ENCODE data around the gene CLDN9. TPM values are rescaled to one million over a fixed set of nuclear protein-coding genes. Genes with fewer than 3 reads are reported as not detected.
A peak's percentile ranks its signal among the peaks of the same experiment; 100 is the strongest.

Gene CLDN9
- total and polyA plus RNA-seq, 7 donors, result 0.28 TPM; not detected in 6

DNA sequence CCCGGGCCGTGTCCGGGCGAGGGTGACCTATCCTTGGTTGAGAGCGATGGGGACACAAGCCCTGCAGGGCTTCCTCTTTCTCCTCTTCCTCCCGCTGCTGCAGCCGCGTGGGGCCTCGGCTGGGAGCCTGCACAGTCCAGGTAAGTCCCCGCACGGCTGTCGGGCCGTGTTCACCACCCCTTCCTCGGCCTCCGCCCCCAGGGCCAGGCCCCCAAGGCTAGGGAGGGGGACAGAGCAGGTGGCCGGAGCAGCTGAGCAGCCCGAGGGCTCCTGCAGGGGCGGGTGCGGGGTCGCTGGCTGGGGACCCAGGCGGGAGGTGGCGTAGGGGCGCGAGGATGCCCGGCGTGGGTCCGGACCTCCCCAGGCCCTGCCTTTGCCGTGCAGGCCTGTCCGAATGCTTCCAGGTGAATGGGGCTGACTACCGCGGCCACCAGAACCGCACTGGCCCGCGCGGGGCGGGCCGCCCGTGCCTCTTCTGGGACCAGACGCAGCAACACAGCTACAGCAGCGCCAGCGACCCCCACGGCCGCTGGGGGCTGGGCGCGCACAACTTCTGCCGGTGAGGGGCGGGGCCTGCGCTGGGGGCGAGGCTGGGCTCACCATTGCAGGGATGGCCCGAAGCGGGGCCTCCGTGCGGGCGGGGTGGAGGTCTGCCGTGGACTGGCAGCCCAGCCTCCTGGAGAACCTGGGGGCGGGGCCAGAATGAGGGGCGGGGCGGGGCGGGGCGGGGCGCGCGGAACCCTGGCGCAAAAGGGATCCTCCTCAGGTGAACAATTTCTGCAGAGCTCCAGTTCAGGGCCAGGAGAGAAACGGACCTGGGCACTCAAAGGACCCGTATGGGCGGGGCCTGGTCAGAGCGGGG, 48.0 kb upstream of the CLDN9 start:
- no peak for DNase-seq
- H3K27ac ChIP-seq, result no peak overlapping the region
- H3K27me3 ChIP-seq, result peaks cover 63 to 93% (median 92%) of the 10 kb centered on the region in 3 donors
- H3K4me3 ChIP-seq, result peak overlapping the region in 2 of 4 donors; percentile 21 to 29
- no peaks in the 10 kb centered on the region for H3K9me3 ChIP-seq
- intact Hi-C loops (cut with DNase I), result no loop called here
- no peak for TF ChIP-seq POLR2A (IDR thresholded peaks at IDR 0.05)
- no peak for TF ChIP-seq POLR2AphosphoS5 (IDR thresholded peaks at IDR 0.05)
- no peak for TF ChIP-seq EP300 (IDR thresholded peaks at IDR 0.05)
- TF ChIP-seq, protein P1, sequence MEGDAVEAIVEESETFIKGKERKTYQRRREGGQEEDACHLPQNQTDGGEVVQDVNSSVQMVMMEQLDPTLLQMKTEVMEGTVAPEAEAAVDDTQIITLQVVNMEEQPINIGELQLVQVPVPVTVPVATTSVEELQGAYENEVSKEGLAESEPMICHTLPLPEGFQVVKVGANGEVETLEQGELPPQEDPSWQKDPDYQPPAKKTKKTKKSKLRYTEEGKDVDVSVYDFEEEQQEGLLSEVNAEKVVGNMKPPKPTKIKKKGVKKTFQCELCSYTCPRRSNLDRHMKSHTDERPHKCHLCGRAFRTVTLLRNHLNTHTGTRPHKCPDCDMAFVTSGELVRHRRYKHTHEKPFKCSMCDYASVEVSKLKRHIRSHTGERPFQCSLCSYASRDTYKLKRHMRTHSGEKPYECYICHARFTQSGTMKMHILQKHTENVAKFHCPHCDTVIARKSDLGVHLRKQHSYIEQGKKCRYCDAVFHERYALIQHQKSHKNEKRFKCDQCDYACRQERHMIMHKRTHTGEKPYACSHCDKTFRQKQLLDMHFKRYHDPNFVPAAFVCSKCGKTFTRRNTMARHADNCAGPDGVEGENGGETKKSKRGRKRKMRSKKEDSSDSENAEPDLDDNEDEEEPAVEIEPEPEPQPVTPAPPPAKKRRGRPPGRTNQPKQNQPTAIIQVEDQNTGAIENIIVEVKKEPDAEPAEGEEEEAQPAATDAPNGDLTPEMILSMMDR (IDR thresholded peaks at IDR 0.05), result no peak
- no peaks in the 10 kb centered on the region for H3K36me3 ChIP-seq
- 0 to 1% methylated on average over 68 of the region's 68 CpGs for whole genome bisulfite sequencing, 2 donors
- H3K4me1 ChIP-seq, result peaks cover 0 to 60% (median 51%) of the 10 kb centered on the region in 4 donors

DNA sequence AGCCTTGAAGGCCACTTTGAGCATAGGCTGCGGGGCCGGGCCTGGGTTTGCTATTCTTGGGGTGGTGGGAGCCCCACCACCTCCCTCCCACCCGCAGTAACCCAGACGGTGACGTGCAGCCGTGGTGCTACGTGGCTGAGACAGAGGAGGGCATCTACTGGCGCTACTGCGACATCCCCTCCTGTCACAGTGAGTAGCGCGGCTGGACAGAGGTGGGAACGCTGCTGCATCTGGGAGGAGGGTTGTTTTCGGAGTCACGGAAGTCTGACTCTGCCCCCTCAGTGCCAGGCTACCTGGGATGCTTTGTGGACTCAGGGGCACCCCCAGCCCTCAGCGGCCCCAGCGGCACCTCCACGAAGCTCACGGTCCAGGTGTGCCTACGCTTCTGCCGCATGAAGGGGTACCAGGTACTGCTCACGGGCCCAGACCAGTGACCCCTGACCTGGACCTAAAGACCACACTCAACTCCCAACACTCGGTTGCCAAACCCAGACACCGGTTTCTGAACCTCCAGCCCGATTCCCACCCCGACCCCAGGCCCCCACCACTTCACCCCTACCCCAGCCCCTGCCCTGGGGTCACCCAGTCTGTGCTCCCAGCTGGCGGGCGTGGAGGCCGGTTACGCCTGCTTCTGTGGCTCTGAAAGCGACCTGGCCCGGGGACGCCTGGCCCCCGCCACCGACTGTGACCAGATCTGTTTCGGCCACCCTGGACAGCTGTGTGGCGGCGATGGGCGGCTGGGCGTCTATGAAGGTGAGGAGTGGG, 46.5 kb upstream of the CLDN9 start:
- TF ChIP-seq EP300 (IDR thresholded peaks at IDR 0.05) (no peak), POLR2AphosphoS5 (IDR thresholded peaks at IDR 0.05) (no peak), POLR2A (IDR thresholded peaks at IDR 0.05) (no peak)
- TF ChIP-seq, protein P1 (IDR thresholded peaks at IDR 0.05), result no peak
- intact Hi-C loops (cut with DNase I), result no loop called here
- Histone ChIP-seq H3K27ac (no peak overlapping the region), H3K4me1 (peaks cover 0 to 69% (median 60%) of the 10 kb centered on the region in 4 donors), H3K4me3 (peak overlapping the region in 2 of 4 donors; percentile 11 to 21), H3K36me3 (no peaks in the 10 kb centered on the region), H3K27me3 (peaks cover 63 to 95% (median 88%) of the 10 kb centered on the region in 3 donors), H3K9me3 (no peaks in the 10 kb centered on the region)
- WGBS, 2 donors, result 39 to 53% methylated on average over 39 of the region's 39 CpGs
- no peak for DNase-seq

DNA sequence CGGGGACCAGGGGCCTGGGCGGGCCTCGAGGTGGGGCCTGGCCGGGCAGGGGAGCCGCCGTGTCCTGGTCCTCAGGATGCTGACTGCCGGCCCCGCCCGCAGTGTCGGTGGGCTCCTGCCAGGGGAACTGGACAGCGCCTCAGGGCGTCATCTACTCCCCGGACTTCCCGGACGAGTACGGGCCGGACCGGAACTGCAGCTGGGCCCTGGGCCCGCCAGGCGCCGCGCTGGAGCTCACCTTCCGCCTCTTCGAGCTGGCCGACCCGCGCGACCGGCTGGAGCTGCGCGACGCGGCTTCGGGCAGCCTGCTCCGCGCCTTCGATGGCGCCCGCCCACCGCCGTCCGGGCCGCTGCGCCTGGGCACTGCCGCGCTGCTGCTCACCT, 45.9 kb upstream of the CLDN9 start:
- H3K27me3 ChIP-seq, result peaks cover 63 to 90% (median 82%) of the 10 kb centered on the region in 3 donors
- intact Hi-C loops (cut with DNase I), result no loop called here
- no peak for DNase-seq
- WGBS, 2 donors, result 1 to 4% methylated on average over 46 of the region's 46 CpGs
- H3K27ac ChIP-seq, result no peak overlapping the region
- H3K9me3 ChIP-seq, result no peaks in the 10 kb centered on the region
- TF ChIP-seq EP300 (IDR thresholded peaks at IDR 0.05) (no peak), POLR2AphosphoS5 (IDR thresholded peaks at IDR 0.05) (no peak), POLR2A (IDR thresholded peaks at IDR 0.05) (no peak)
- TF ChIP-seq, protein P1 (IDR thresholded peaks at IDR 0.05), result no peak
- peaks cover 0 to 69% (median 60%) of the 10 kb centered on the region in 4 donors for H3K4me1 ChIP-seq
- H3K36me3 ChIP-seq, result no peaks in the 10 kb centered on the region
- H3K4me3 ChIP-seq, result peak overlapping the region in 2 of 4 donors; percentile 11 to 21

DNA sequence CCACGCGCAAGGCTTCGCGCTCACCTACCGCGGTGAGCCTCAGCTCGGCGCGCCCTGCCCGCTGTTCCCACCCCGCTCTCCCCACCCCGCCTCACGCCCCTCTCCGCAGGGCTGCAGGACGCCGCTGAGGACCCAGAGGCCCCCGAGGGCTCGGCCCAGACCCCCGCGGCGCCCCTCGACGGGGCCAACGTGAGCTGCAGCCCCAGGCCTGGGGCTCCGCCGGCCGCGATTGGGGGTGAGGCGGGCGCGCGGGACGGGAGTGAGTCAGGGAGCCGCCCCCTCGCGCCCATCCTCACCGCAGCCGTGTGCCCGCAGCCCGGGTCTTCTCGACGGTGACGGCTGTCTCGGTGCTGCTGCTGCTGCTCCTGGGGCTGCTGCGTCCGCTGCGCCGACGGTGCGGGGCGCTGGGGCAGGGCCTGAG, 45.5 kb upstream of the CLDN9 start:
- H3K27me3 ChIP-seq, result peaks cover 60 to 86% (median 78%) of the 10 kb centered on the region in 3 donors
- H3K4me3 ChIP-seq, result peak overlapping the region in 2 of 4 donors; percentile 11 to 21
- H3K27ac ChIP-seq, result no peak overlapping the region
- peaks cover 0 to 69% (median 60%) of the 10 kb centered on the region in 4 donors for H3K4me1 ChIP-seq
- 9 to 12% methylated on average over 51 of the region's 51 CpGs for WGBS, 2 donors
- no peaks in the 10 kb centered on the region for H3K9me3 ChIP-seq
- intact Hi-C loops (cut with DNase I), result no loop called here
- no peak for DNase-seq
- no peak for TF ChIP-seq EP300 (IDR thresholded peaks at IDR 0.05)
- TF ChIP-seq POLR2AphosphoS5 (IDR thresholded peaks at IDR 0.05), result no peak
- no peak for TF ChIP-seq POLR2A (IDR thresholded peaks at IDR 0.05)
- TF ChIP-seq, protein P1 (IDR thresholded peaks at IDR 0.05), result no peak
- no peaks in the 10 kb centered on the region for H3K36me3 ChIP-seq

All from sigmoid colon (tissue), 7 donors.